ENCODE results near the gene ARHGEF12.
A peak's percentile ranks its signal among the peaks of the same experiment; 100 is the strongest.

Gene ARHGEF12

GRCh38 chr11:120516461-120517389 lies 180.5 kb downstream of the ARHGEF12 start:
- peak; percentile 60 for DNase-seq (ENCODE audit: low spot score)

- no peak for DNase-seq (ENCODE audit: low spot score)
Observed at GRCh38 chr11:120517390-120517761, 181.2 kb downstream of the ARHGEF12 start.

GRCh38 chr11:120517801-120518291 lies 181.6 kb downstream of the ARHGEF12 start:
- no peak for DNase-seq (ENCODE audit: low spot score)

- no peak for DNase-seq (ENCODE audit: low spot score)
Observed at GRCh38 chr11:120518356-120518755, 182.1 kb downstream of the ARHGEF12 start.

- DNase-seq (ENCODE audit: low spot score), result no peak
Observed at GRCh38 chr11:120519474-120519873, 183.3 kb downstream of the ARHGEF12 start.

GRCh38 chr11:120520091-120520822 lies 184.0 kb downstream of the ARHGEF12 start:
- DNase-seq (ENCODE audit: low spot score), result no peak

GRCh38 chr11:120521176-120521575 lies 185.0 kb downstream of the ARHGEF12 start:
- DNase-seq (ENCODE audit: low spot score), result no peak

- no peak for DNase-seq (ENCODE audit: low spot score)
Observed at GRCh38 chr11:120522021-120522420, 185.8 kb downstream of the ARHGEF12 start.

- DNase-seq (ENCODE audit: low spot score), result no peak
Observed at GRCh38 chr11:120522736-120523135, 186.5 kb downstream of the ARHGEF12 start.

GRCh38 chr11:120523196-120523595 lies 187.0 kb downstream of the ARHGEF12 start:
- no peak for DNase-seq (ENCODE audit: low spot score)

GRCh38 chr11:120524536-120525085 lies 188.4 kb downstream of the ARHGEF12 start:
- no peak for DNase-seq (ENCODE audit: low spot score)

- no peak for DNase-seq (ENCODE audit: low spot score)
Observed at GRCh38 chr11:120525261-120526171, 189.3 kb downstream of the ARHGEF12 start.

GRCh38 chr11:120526241-120526640 lies 190.0 kb downstream of the ARHGEF12 start:
- no peak for DNase-seq (ENCODE audit: low spot score)

GRCh38 chr11:120527111-120527761 lies 191.0 kb downstream of the ARHGEF12 start:
- peak; percentile 16 for DNase-seq (ENCODE audit: low spot score)

GRCh38 chr11:120528749-120529148 lies 192.5 kb downstream of the ARHGEF12 start:
- no peak for DNase-seq (ENCODE audit: low spot score)

GRCh38 chr11:120529214-120529613 lies 193.0 kb downstream of the ARHGEF12 start:
- DNase-seq (ENCODE audit: low spot score), result no peak

- no peak for DNase-seq (ENCODE audit: low spot score)
Observed at GRCh38 chr11:120529911-120530310, 193.7 kb downstream of the ARHGEF12 start.

- no peak for DNase-seq (ENCODE audit: low spot score)
Observed at GRCh38 chr11:120532082-120532831, 196.0 kb downstream of the ARHGEF12 start.

GRCh38 chr11:120532832-120533196 lies 196.6 kb downstream of the ARHGEF12 start:
- no peak for DNase-seq (ENCODE audit: low spot score)
